Stimulated activated CD8-positive, alpha-beta memory T cell treated with anti-CD3 and anti-CD28 coated beads, Interleukin-4, amount 100 ng/mL, for 1 hour (primary cell): ENCODE measurements around the gene PMAIP1.
"Not testable (repeated sequence)": the region's sequence is repeated elsewhere in the genome, so short reads cannot be mapped to it uniquely, and the experiment has no call there.

ENCODE experiments used
- DNase-seq, 2 donors: peaks; one replicate each; pipeline ENCODE4 v3.0.0-alpha.2; 2020; ENCODE audit warnings: low read depth in 2 of 2, low spot score in 1 of 2

The PMAIP1 gene

DNA sequence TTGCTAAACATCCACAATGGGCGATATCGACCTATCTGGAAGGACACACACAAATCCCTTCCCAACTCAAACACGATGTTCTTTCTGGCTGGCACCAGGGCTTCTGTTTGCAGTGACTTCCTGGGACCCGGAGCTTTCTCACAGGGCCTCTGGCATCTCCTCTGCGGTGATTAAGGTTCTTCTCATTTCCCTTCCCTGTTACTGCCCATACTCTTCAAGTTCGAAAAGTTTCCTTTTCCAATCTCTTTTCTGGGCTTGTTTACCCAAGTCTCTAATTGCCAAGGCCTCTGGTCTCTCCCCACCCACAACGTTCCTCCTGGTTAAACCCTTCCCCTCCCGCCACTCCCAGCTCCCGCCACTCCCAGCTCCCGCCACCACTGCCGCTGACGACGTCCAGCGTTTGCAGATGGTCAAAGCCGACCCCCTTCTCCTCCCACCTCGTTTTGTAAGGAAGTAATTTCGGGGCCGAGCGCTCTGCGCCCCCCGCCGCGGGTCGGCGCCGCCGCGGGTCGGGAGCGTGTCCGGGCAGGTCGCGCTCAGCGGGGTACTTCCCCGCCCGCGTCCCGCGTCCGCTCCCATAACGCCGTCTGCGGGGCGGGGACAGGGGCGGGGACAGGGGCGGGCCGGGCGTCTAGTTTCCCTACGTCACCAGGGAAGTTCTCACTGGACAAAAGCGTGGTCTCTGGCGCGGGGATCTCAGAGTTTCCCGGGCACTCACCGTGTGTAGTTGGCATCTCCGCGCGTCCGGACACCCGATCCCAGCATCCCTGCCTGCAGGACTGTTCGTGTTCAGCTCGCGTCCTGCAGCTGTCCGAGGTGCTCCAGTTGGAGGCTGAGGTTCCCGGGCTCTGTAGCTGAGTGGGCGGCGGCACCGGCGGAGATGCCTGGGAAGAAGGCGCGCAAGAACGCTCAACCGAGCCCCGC lies at the start of gene PMAIP1:
TSS of gene PMAIP1 (plus strand) at position 699 of the 924 bp plus-strand sequence. CDS start at position 881, 182 bp downstream.
- peak; percentile 74 to 77 for DNase-seq

DNA sequence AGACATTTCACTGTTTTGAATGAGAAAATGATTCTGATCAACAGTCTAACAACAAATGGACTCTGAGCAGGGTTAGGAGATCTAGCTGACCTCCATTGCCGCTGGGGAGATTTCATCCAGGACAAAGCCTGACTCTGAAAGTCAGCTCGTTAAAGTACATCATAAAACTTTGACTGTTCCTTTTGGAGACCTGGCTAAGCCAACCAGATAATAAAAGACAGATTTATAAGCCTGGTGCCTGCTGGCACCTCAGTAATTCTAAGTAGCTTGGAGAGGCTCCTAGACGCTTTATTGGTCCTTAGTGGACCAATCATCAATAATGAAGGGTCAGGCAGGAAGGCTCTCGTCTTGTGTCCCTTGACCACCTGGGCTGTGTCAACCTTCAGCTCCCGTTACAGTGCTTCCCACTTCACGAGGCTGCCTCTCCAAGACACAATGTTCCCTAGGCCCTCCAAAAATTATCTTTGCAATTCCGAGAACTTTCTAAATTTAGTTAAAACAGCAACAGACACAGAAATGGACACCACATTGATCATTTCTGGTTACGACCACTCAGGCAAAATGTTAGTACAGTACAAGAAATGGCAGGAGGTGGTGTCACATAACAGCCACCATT lies 47.9 kb upstream of the PMAIP1 start:
- DNase-seq = no peak

- DNase-seq = no peak
Observed at GRCh38 chr18:59852548-59852947, 47.2 kb upstream of the PMAIP1 start.

DNA sequence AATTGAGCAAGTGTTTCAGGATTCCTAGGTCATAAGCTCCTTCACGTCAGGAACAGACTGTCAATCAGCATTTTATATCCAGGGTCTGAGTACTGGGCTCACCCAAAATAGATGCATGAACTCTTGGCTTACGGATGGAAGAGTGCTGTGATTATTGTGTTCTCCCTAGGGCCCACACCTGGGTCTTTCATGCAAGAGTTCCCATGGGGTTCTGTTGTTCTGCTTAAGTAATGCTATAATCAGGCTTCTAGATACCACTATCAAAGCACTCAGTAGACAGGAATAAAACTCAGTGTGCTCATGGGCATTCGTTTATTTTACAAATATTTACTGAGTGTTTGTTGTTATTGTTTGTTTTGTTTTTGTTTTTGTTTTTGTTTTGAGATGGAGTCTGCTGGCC lies 46.4 kb upstream of the PMAIP1 start:
- DNase-seq = no peak

DNA sequence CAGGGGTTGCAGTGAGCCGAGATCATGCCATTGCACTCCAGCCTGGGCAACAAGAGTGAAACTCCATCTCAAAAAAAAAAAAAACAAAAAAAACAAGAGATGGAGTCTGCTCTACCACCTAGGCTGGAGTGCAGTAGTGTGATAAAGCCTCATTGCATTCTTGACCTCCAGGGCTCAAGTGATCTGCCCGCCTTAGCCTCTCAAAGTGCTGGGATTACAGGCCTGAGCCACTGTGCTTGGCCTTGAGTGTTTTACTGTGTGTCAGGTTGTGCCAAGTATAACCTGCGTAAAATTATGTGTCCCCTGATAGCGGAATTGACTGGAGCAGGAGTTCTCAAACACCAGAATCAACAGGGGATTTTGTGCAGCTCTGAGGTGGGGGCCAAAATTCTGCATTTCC lies 45.8 kb upstream of the PMAIP1 start:
- not testable (repeated sequence) for DNase-seq

DNA sequence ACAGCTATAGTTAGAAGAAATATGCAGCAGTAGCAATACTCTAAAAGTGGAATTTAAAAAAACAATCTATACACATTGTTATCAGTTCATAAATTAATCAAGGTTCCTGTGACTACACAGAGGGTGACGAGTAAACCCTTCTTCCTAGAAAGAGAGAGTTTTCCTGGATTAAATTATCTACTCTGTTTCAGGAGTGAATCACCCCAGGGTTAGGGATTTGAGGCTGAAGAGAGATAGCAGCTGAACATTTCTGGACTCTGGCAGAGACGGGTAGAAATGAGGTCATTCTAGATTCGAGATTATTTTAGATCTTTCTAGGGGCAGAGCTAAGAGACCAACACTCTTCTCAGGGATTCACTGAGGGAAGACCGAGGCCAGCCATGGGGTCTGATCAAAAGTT lies 38.8 kb upstream of the PMAIP1 start:
- DNase-seq = no peak

DNA sequence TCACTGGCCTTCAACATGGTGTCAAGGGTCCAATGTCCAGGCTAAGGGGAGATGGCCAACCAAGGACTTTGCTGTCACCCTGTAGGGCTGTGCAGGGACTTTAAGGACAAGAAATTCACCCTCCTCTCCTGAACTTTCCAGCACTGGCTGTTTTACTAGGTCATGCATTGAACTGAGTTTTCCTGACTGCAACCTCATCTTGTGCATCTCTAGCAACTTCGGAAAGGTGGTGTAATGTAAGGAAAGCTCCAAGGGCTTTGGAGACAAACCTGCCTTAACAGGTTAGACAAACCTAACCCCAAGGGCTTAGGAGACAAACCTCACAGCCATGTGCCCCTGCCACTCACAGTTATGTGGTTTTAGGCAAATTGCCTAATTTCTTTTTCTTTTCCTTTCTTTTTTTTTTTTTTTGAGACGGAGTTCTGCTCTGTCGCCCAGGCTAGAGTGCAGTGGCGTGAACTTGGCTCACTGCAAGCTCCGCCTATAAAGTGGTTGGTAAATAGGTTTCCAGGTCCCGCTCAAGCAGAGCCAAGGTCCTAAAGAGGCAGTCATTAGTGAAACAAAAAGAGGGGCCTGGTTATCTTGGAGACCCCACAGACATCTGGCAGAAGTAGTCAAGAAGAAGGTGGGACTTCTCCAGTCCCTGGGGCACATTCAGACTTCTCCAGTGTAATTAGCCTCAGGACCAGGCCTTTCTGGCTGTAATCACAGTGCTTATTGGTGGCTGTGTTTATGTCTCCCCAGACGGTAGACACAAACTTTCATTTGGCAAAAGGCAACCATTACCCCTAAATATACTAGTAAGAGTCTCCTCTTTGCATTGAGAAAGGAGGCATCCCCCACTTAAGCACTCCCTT lies 37.6 kb upstream of the PMAIP1 start:
- DNase-seq = no peak

GRCh38 chr18:59865241-59865986 lies 34.4 kb upstream of the PMAIP1 start:
- no peak for DNase-seq

- DNase-seq = no peak
Observed at GRCh38 chr18:59866551-59867269, 33.1 kb upstream of the PMAIP1 start.

GRCh38 chr18:59867337-59868104 lies 32.3 kb upstream of the PMAIP1 start:
- no peak for DNase-seq

DNA sequence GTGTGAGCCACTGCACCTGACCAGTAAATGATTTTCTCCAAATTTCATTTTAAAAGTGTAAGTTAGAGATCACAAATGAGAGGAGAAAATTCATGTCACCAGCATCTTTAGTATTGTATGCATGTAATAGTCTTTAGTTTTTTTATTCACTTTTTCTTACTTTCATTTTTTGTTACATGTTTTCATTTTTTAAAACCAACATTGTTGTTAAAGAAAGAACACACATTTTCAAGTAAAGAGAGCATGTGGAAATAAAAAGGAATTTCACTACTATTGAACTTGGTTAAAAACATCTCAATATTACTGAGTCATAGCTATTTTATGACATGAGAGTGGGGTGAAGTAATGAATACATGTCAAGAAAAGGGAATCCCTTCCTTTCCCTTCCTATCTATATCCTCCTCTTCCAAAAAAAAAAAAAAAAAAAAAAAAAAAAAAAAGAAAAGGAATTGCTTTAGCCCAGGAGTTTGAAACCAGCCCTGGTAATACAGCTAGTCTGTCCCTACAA lies 29.1 kb upstream of the PMAIP1 start:
- DNase-seq = no peak

- DNase-seq = no peak
Observed at GRCh38 chr18:59871711-59872362, 28.0 kb upstream of the PMAIP1 start.

DNA sequence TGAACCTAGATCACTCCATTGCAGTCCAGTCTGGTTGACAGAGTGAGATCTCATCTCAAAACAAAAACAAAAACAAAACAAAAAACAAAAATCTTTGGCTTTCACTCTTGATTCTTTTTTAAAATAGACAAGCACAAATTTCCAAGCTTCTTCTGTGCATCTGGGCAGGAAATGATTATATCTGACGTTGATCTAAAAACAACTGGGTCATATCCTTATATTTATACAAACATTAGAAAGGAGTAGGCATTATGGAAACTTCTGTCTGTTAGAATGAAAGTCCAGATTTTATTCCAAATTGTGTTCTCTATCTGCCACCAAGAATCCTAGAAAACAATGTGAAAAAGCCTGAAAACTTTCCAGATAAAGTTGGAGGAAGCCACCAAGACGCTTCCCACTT lies 26.2 kb upstream of the PMAIP1 start:
- no peak for DNase-seq

DNA sequence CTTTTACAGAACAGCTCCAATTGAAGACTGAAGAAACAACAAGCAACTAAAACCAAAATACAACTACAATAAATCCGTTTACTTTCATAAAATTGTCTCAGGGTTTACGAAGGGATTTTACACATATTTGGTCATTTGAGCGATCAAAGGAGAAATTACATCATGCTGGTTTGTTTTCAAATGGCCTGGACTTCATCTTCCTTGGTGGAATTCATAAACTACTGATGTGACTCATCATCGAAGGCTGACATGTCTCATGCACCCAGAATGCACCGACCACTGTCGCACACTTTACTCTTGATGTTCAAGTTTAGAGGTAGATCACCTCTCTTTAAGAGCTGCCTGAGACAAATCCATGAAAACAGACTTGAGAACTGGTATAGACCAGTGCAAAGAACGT lies 25.6 kb upstream of the PMAIP1 start:
- no peak for DNase-seq

- no peak for DNase-seq
Observed at GRCh38 chr18:59876310-59876626, 23.5 kb upstream of the PMAIP1 start.

- no peak for DNase-seq
Observed at GRCh38 chr18:59877361-59877760, 22.4 kb upstream of the PMAIP1 start.

- no peak for DNase-seq
Observed at GRCh38 chr18:59878644-59879043, 21.2 kb upstream of the PMAIP1 start.

- no peak for DNase-seq
Observed at GRCh38 chr18:59881728-59882656, 17.8 kb upstream of the PMAIP1 start.
